ENCODE results near the gene ZNF467. TPM values are rescaled to one million over a fixed set of nuclear protein-coding genes. Genes with fewer than 3 reads are reported as not detected.

Gene ZNF467
- total RNA-seq, 4 donors from 2014 or later = 1.2 to 4.4 (median 2.0) TPM

DNA sequence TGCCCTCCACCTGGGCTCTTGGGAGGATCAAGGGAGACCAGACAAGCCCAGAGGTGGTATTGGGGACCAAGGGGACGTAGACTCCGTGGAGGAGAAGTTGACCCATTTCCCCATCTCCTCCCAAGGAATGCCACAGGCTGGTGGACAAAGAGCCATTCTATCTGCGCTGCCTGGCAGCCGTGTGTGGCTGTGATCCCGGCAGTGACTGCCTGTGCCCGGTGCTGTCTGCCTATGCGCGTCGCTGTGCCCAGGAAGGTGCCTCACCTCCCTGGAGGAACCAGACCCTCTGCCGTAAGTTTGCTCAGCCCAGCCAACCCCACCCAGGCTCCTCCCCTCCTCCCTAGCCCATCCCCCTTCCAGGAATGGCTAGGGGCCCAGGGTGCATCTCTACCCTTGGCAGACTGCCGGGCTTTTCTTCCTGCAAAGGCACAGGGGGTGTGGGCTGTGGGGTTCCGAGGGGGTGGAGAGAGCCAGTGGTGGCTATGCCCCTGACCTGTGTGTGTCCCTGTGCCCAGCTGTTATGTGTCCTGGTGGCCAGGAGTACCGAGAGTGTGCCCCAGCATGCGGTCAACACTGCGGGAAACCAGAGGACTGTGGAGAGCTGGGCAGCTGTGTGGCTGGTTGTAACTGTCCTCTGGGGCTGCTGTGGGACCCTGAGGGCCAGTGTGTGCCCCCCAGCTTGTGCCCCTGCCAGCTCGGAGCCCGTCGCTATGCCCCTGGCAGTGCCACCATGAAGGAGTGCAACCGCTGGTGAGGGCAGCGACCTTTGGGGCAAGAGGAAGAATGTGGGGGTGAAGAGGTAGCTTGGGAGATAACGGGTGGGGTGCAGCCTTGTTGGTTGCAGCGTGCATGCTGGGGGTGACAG lies 10.2 kb upstream of the ZNF467 start:
- Histone ChIP-seq H3K36me3 (no peaks in the 10 kb centered on the region), H3K9me3 (no peaks in the 10 kb centered on the region), H3K4me3 (no peak overlapping the region), H3K27me3 (peaks cover 0 to 38% (median under 1%) of the 10 kb centered on the region in 4 donors), H3K27ac (no peak overlapping the region), H3K4me1 (peaks cover 0 to 23% (median 3%) of the 10 kb centered on the region in 3 donors)
- intact Hi-C loops (cut with DNase I) = no loop called here
- TF ChIP-seq, protein P1, sequence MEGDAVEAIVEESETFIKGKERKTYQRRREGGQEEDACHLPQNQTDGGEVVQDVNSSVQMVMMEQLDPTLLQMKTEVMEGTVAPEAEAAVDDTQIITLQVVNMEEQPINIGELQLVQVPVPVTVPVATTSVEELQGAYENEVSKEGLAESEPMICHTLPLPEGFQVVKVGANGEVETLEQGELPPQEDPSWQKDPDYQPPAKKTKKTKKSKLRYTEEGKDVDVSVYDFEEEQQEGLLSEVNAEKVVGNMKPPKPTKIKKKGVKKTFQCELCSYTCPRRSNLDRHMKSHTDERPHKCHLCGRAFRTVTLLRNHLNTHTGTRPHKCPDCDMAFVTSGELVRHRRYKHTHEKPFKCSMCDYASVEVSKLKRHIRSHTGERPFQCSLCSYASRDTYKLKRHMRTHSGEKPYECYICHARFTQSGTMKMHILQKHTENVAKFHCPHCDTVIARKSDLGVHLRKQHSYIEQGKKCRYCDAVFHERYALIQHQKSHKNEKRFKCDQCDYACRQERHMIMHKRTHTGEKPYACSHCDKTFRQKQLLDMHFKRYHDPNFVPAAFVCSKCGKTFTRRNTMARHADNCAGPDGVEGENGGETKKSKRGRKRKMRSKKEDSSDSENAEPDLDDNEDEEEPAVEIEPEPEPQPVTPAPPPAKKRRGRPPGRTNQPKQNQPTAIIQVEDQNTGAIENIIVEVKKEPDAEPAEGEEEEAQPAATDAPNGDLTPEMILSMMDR (IDR thresholded peaks at IDR 0.05) = no peak
- TF ChIP-seq POLR2A (IDR thresholded peaks at IDR 0.05) = no peak
- DNase-seq = no peak
- 66 to 83% methylated on average over 9 of the region's 22 CpGs for WGBS, 2 donors

DNA sequence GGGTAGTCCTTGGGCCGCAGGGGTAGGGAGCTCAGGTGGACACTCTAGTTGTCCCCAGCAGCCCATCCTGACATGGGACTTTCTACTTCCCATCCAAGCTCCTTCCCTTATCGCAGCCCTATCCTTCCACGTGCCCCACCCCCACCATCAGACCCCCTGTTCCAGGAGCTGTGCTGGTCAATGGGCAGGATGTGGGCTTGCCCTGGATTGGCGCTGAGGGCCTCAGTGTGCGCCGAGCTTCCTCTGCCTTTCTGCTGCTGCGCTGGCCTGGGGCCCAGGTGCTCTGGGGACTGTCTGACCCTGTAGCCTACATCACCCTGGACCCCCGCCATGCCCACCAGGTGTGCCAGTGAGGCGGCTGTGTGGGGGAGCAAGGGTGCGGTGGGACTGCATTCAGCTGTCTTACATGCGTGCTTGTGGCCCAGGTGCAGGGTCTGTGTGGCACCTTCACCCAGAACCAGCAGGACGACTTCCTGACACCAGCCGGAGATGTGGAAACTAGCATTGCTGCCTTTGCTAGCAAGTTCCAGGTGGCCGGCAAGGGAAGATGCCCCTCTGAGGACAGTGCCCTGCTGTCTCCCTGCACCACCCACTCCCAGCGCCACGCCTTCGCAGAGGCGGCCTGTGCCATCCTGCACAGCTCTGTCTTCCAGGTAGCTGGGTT lies 9.4 kb upstream of the ZNF467 start:
- no peak for DNase-seq
- WGBS, 2 donors = 57 to 80% methylated on average over 1 to 3 of the region's 18 CpGs

DNA sequence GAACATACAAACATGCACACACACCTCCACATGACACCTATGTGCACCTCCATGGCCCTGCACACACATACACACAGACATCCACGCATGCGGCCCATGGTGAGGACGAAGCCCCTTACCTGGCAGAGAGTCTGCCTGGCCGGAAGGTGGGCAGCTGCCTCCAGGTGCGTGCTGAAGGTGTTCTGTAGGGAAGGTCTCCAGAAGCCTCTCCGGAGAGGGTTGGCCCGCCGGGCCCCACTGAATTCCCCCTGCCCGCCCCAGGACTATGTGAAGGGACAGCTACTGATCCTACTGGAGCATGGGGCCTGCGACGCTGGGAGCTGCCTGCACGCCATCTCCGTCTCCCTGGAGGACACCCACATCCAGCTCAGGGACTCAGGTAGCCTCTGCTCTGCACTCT lies 8.5 kb upstream of the ZNF467 start:
- WGBS, 2 donors = 87 to 95% methylated on average over 3 to 8 of the region's 13 CpGs
- intact Hi-C loops (cut with DNase I) = no loop called here
- no peak for DNase-seq

More for the DNA sequence above, 9.4 kb upstream of the ZNF467 start:
- Histone ChIP-seq H3K4me3 (no peak overlapping the region), H3K27ac (no peak overlapping the region), H3K9me3 (no peaks in the 10 kb centered on the region), H3K27me3 (peaks cover 0 to 30% (median 0%) of the 10 kb centered on the region in 4 donors), H3K36me3 (no peaks in the 10 kb centered on the region), H3K4me1 (peaks cover 0 to 20% (median 3%) of the 10 kb centered on the region in 3 donors)
- TF ChIP-seq, protein P1 (IDR thresholded peaks at IDR 0.05) = no peak
- TF ChIP-seq POLR2A (IDR thresholded peaks at IDR 0.05) = no peak
- intact Hi-C loops (cut with DNase I) = no loop called here

DNA sequence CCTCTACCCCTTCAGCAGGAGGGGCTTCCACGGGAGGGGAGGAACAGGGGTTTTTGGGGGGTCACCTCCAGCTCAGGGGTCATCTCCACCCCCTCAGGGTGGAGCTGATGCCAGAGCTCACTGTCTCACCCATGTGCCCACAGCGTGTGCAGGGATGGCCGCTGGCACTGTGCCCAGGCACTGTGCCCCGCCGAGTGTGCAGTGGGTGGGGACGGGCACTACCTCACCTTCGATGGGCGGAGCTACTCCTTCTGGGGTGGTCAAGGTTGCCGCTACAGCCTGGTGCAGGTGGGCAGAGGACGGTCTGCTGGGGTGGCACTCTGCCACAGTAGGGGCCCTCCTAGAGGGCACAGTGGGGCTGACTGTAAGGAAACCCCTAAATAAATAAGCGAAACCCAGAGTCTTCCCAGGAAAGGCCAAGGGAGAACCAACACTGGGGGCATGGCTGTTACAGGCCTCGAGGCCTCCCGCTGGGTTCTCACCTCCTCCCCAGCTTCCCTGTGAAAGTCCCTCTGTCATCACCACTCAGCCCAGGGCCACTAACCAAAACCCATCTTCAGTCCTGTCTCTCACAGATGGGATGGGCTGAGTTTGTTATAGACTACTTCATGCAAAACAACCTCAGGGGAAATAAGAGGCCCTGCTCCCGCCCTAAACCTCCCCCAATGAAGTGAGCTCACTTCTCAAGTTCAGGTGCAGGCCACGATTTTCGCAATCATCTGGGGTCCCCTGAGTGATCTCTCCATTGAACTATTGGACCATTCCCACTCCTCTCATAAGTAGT lies 7.4 kb upstream of the ZNF467 start:
- H3K4me3 ChIP-seq = no peak overlapping the region
- H3K9me3 ChIP-seq = no peaks in the 10 kb centered on the region
- no peak overlapping the region for H3K27ac ChIP-seq
- no peak for TF ChIP-seq POLR2A (IDR thresholded peaks at IDR 0.05)
- TF ChIP-seq, protein P1 (IDR thresholded peaks at IDR 0.05) = no peak
- intact Hi-C loops (cut with DNase I) = no loop called here
- 69 to 80% methylated on average over 1 to 10 of the region's 16 CpGs for WGBS, 2 donors
- H3K27me3 ChIP-seq = peaks cover 0 to 30% (median 0%) of the 10 kb centered on the region in 4 donors
- no peak for DNase-seq
- peaks cover 0 to 30% (median 0%) of the 10 kb centered on the region in 3 donors for H3K4me1 ChIP-seq
- H3K36me3 ChIP-seq = no peaks in the 10 kb centered on the region

More for the DNA sequence above, 8.5 kb upstream of the ZNF467 start:
- H3K4me1 ChIP-seq = peaks cover 0 to 19% (median 0%) of the 10 kb centered on the region in 3 donors
- H3K27ac ChIP-seq = no peak overlapping the region
- TF ChIP-seq, protein P1 (IDR thresholded peaks at IDR 0.05) = no peak
- TF ChIP-seq POLR2A (IDR thresholded peaks at IDR 0.05) = no peak
- H3K27me3 ChIP-seq = peaks cover 0 to 28% (median 0%) of the 10 kb centered on the region in 4 donors
- H3K36me3 ChIP-seq = no peaks in the 10 kb centered on the region
- no peaks in the 10 kb centered on the region for H3K9me3 ChIP-seq
- no peak overlapping the region for H3K4me3 ChIP-seq

Data from esophagus squamous epithelium (tissue), 5 donors.